Neural progenitor cell (in vitro differentiated cells): ENCODE results near the gene AMOTL2.

Source experiments
- EZH2phosphoT487 ChIP-seq: fragments of 200-600 bp; sonication (generic); IDR thresholded peaks from 2 replicates; pipeline ENCODE4 v1.6.1; 2017; ENCODE audit warnings: antibody characterized with exemption
- TF ChIP-seq, protein P1 (sequence below): fragments of 200-600 bp; sonication (generic); IDR thresholded peaks from 2 replicates; pipeline ENCODE4 v1.5.1; 2017; ENCODE audit warnings: antibody characterized with exemption, mild to moderate bottlenecking

DNA sequence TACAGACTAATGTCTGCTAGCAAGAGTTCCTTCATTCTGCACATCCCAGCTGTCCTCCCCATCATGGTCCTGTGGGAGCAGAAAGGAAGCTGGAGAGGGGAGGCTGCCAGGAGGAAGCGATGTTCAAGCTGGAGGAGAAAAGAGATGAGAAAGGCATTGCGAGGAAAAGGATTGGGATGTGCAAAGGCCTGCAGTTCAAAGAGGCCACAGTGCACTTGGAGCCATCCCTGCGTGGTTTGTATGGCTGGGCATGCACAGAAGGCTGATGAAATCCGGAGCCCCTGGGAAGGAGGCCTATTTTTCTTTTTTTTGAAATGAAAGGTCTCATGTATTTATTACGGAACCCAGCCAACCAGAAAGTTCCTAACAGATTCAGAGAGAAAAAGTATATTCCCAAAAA lies 22.8 kb downstream of the AMOTL2 start:
- TF ChIP-seq, protein P1, sequence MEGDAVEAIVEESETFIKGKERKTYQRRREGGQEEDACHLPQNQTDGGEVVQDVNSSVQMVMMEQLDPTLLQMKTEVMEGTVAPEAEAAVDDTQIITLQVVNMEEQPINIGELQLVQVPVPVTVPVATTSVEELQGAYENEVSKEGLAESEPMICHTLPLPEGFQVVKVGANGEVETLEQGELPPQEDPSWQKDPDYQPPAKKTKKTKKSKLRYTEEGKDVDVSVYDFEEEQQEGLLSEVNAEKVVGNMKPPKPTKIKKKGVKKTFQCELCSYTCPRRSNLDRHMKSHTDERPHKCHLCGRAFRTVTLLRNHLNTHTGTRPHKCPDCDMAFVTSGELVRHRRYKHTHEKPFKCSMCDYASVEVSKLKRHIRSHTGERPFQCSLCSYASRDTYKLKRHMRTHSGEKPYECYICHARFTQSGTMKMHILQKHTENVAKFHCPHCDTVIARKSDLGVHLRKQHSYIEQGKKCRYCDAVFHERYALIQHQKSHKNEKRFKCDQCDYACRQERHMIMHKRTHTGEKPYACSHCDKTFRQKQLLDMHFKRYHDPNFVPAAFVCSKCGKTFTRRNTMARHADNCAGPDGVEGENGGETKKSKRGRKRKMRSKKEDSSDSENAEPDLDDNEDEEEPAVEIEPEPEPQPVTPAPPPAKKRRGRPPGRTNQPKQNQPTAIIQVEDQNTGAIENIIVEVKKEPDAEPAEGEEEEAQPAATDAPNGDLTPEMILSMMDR: no peak
- no peak for TF ChIP-seq EZH2phosphoT487
